HG02763 (cell line): ENCODE results near the gene RNF208.

Experiments
- ATAC-seq: cut with Tn5 transposase; IDR thresholded peaks from one replicate; pipeline ENCODE4 v1.9.1; 2021; ENCODE audit warnings: mild to moderate bottlenecking, moderate library complexity; ENCODE audit not compliant: unreplicated experiment

The RNF208 gene

GRCh38 chr9:137228506-137228967 is 6.5 kb upstream of the RNF208 start:
- no peak for ATAC-seq

DNA sequence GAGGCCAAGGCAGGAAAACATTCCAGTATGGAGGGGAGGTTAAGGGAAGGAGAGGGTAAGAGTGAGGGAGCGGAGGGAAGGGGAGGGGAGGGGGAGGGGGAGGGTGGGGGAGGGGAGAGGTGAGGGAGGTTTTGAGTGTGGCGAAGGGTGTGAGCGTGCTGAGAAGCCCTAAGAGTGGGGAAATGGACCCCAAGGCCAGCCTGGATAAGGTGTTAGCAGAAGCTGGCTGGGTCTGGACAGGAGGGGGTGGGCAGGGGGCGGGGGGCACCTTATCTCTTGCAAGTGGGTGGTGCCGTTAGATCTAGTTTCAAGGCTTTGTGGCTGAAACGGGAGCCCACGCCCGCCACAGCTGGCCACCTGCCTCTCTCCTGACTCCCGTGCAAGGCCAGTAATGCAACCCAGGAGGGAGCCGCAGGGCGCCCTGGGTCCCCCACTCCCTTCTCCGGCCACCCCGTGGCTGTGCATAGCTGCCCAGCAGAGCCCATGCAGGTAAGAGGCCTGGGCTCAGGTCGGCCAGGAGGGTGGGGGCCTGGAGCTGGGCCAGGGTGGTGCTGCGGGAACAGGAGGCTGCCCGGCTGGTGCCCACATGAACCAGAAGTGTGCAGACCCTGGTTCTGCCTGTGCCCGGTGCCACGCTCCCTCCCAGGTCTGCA is 5.9 kb upstream of the RNF208 start:
- ATAC-seq = no peak

GRCh38 chr9:137227054-137227852 is 5.2 kb upstream of the RNF208 start, which contains the start of gene RNF224:
Gene RNF224, plus strand, starts transcription at chr9:137227502. Its CDS starts 834 bp downstream, at chr9:137228336.
- ATAC-seq = no peak

- no peak for ATAC-seq
Observed at GRCh38 chr9:137226338-137227053, 4.5 kb upstream of the RNF208 start.

DNA sequence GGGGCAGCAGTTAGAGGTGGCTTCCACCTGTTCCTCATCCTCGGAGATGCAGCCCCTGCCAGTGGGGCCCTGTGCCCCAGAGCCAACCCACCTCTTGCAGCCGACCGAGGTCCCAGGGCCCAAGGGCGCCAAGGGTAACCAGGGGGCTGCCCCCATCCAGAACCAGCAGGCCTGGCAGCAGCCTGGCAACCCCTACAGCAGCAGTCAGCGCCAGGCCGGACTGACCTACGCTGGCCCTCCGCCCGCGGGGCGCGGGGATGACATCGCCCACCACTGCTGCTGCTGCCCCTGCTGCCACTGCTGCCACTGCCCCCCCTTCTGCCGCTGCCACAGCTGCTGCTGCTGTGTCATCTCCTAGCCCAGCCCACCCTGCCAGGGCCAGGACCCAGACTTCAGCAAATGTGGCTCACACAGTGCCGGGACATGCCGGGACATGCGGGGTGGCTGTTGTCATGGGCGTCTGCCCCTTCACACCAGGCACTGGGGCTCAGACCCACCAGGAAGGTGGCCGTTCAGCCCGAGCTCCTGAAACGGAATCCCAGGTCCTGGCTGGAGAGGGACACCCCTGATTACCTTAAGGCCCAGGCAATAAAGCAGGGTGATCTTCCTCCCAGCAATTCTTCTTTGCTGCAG is 3.8 kb upstream of the RNF208 start:
- ATAC-seq = no peak

GRCh38 chr9:137224830-137225694 is 3.0 kb upstream of the RNF208 start, which contains the start of gene CYSRT1:
Gene CYSRT1, plus strand, starts transcription at chr9:137225174. Its CDS starts 448 bp downstream, at chr9:137225622.
- no peak for ATAC-seq

DNA sequence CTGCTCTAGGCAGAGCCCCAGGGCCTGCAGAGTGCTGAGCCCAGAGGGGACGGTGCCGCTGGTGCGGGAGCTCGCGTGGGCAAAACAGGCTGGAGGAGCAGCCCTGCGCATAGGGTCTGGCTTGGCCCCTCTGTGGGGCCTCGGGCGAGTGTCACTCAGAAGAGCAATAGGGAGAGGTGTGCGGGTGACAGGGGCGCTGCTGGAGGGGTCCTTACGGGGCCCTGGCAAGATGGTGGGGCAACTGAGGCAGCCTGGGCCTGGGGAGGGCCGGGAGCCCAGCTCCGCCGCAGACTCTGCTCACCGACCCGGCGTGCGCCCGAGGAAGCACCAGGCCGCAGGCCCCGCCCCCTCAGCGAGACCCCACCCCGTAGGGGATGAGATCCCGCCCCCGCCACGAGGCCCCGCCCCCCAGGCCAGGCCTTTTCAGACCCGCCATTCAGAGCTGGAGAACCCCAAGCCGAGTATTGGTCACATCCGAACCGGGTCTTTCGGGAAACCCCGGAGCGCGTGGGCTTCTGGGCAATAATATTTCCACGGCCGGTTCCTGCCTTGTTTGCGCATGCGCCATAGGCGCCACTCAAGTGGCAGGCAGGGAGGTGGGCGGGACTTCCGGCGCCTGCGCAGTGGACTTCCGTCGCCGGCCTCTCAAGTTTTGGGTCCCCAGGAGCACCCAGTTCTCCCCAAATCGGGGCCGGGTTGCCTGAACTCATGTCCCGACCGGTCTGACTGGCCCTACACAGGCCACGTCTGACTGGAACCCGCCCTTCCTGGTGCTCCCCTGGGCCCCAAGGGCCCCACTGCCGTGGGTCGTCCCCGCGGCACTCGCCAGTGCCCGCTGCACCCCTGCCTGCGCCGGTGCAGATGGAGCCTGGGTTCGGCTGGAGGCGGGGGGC is 1.3 kb upstream of the RNF208 start:
- ATAC-seq = peak; percentile 75

DNA sequence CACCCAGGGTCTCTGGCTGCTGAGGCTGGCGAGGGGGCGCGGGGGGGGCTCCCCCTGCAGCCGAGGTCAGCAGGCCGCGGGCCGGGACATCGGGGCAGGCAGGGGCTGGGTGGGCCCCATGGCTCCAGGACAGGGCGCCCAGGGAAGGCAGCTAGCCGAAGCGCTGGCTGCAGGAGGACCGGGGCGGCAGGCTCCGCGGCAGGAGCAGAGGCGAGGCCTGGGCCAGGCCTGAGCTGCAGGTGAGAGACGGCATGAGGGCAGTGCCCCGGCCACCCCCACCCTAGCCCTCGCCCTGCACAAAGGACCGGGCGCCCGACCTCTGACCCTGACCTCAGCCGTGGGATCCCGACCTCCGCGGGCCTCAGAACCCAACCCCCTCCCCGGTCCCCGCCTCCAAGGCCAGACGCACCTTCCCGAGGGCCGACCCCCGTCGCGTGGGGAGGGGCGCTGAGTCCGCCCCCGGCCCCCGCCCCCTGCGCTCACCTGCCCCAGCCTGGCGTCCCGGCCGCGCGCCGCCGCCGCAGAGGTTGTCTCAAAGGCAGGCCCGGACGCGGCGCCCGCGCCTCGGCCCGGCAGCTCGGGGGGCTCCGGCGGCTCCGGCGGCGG is 431 bp downstream of the RNF208 start:
- no peak for ATAC-seq

- no peak for ATAC-seq
Observed at GRCh38 chr9:137221095-137221505, 940 bp downstream of the RNF208 start.

- no peak for ATAC-seq
Observed at GRCh38 chr9:137220317-137221094, 1.5 kb downstream of the RNF208 start.

DNA sequence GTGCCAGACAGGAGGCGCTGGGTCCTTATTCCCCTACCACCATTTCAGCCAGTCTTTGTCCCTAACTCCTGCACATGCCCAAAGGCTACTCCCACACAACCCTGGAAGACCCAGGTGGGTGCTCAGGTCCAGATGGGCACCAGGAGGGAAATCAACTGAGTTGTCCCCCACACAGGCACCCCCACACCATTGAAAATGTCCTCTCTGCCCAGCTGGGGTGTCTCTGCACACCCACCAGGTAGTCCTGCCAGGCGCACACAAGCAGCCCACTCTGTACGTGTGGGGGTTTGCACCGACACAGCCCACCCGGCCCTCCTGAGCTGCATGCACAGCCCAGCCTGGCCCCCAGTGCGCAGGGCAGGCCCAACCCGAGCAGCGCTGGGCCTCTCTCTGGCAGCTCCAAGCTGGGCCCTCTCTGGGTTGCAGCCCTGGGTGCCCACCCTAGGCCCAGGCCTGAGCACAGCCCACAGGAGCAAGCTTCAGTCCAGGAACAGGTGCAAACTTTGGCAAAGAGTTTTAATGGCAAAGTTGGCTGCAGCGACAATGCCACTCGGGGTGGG is 2.2 kb downstream of the RNF208 start:
- ATAC-seq = no peak

DNA sequence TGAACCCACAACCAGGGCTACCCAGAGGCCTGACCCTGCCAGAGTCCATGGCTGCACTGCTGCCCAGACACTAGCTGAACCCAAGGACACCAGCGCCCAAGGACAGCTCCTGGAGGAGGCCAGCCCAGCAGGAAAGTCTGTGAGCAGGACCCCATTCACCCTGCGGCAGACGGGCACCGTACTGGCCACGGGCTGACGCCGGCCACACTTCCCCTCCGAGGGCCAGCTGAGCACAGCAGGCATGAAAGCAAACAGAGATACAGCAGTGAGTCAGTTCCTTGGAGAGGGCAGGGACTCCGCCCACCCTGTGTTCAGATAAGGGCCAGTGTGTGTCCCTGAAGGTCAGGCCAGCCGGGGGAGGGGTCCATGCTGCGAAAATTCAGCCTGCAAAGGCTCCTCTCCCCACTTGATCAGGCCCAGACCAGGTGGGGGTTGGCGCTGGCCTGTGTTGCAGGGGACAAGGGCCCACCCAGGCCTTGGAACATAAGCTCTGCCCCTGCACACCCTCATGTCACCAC is 3.2 kb downstream of the RNF208 start:
- no peak for ATAC-seq

DNA sequence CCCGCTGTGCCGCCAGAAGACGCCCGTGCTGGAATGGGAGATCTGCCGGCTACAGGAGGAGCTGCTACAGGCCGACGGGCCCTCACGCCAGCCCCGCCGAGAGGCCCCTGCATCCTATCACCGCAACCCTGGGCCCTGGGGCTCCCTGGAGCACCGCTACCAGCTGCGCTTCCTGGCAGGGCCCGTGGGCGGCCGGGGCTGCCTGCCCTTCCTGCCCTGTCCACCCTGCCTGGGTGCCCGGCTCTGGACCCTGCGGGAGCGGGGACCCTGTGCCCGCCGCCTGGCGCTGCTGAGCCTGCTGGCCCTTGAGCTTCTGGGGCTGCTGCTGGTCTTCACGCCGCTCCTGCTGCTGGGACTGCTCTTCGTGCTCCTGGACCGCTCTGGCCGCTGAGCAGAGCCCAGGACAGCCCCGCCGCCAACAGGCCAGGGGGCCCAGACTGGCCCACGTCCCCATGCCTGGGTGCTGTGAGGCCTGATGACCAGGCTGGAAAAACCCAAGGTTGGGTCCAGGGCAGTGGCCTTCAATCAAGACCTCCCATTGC is 3.8 kb downstream of the RNF208 start:
- ATAC-seq = no peak

DNA sequence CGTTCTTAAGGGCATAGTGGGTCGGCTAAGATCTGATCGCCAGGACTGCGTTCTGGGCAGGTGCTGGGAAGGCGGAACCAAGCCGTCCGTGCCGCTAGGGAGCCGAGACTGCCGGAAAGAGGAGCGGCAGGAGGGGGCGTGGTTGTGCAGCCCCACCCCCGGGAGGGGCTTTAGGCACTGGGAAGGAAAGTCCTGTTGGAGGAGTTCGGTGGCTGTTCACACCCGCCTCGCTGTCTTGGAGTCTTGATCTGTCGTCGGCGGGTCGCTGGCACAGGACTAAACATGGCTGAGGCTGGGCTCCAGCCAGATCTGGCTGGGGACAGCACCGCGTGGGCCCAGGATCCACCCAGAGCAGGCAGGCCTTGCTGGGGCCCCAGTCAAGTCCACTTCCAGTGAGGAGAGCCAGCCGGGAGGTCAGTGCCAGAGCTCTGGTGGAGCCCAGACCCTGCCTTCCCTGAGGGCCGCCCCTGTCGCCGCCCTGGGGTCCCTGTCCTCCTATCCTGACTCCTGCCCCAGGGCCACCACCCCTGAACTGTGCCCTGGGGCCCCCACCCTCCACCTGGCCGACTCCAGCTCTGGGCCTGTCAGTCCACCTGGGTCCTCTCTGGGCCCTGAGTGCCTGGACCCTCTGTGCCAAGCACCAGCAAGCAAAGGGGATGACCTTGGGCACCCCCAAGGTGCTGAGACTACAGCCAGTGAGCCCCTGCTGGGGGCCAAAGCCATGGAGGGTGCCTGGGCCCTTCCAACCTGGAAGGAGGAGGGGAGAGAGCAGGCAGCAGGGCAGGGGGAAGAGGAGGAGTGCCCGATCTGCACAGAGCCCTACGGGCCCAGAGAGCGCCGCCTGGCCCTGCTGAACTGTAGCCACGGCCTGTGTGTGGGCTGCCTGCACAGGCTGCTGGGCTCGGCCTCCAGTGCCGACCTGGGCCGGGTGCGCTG is 4.5 kb downstream of the RNF208 start:
- no peak for ATAC-seq

DNA sequence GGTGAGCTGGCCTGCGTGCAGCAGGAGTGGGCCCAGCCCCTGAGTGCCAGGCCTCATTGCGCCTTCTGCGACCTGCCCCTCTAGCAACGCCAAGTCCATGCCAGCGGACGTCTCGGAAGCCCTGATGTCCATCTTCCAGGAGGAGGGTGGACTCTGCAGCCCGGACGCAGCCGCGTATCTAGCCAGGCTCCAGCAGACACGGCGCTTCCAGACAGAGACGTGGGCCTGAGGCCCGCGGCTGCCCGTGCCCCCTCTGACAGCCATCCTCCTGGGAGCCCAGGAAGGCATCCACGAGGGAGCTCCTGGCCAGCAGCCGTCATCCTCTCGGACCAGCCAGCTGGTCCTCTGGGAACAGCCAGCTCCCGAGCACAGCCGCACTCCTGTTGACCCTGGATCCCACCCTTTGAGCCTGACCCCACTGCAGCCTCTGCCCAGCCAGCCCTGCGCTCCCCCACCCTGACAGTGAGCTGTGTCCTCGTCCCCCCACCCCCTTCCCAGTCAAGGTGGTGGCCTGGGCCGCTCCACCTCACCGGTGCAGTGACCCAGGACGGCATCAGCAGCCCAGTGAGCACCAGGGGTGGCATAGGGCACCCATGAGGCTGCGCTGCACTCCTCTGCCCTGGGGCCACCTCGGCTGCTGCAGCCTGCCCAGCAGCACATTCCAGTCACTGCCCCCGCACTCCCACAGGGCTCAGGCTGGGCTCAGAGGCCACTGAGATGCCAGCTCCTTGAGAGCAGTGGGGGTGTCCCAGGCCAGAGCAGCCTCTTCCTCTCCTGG is 5.7 kb downstream of the RNF208 start:
- no peak for ATAC-seq
